PC-9 (cell line): ENCODE measurements around the gene ZFP36L1.

Source experiments
- CTCF ChIP-seq: fragments of 200-600 bp; sonication (generic); conservative IDR thresholded peaks from 2 replicates; pipeline ENCODE4 v1.6.1; 2017; ENCODE audit warnings: mixed run types, antibody characterized with exemption, mild to moderate bottlenecking, moderate library complexity
- EZH2 ChIP-seq: fragments of 200-600 bp; sonication (generic); IDR thresholded peaks from 2 replicates; pipeline ENCODE4 v1.8.0; 2017; ENCODE audit warnings: antibody characterized with exemption, low read depth

- TF ChIP-seq CTCF: no peak
- TF ChIP-seq EZH2: no peak
Observed at GRCh38 chr14:68797121-68797670, 4.3 kb upstream of the ZFP36L1 start.
